ENCODE data around the gene CHML. TPM values are rescaled to one million over a fixed set of nuclear protein-coding genes. Genes with fewer than 3 reads are reported as not detected.

The CHML gene
- total and polyA plus RNA-seq, 2 of the 8 experiments (the other 6 are each of a cell fraction or from before 2014, with no cell fraction given): 11.5 to 82.4 TPM

DNA sequence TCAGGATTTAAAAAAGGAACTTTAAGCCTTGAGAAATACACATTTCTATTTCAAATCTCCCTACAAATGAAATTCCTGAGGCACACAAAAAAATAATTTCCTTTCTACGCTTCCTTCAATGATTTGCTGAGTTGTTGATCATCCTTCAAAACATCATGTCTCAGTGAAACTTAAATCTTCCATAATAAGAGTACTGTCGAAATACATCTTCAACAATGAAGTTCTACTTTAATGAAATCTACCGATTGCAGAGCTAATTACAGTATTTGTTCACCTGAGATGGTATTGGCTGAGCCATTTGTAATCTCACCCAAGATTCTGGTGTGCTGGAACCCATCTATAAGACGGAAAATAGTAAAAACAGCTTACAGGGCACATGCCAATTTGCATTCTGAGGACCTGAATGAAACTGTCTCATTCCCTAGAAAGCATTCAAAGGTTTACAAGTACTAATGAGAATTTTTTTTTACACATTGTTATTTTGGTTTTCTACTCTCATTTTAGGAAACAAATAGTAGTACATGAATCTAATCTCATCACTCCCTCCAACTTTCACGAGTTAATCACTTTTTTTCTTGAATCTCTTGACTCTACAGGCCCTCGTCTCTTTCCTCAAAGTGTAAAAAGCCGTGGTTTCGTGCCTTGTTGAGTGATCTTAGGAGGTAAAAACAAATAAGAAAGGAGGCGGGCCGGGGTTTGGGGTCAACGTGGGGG, 1.1 kb downstream of the CHML start (continued):
- TF ChIP-seq CEBPB (IDR thresholded peaks at IDR 0.05; ENCODE audit: low read depth, low read length) (no peak), TAF7 (optimal IDR thresholded peaks at IDR 0.05; ENCODE audit: borderline replicate concordance, low read depth, low read length) (no peak), CREB1 (IDR thresholded peaks at IDR 0.05) (no peak), SRF (IDR thresholded peaks at IDR 0.05; ENCODE audit: low read depth, low read length) (no peak), BACH1 (IDR thresholded peaks at IDR 0.05; ENCODE audit: low read length) (no peak), TCF12 (IDR thresholded peaks at IDR 0.05; ENCODE audit: low read depth, low read length) (no peak), KDM4A (IDR thresholded peaks at IDR 0.05; ENCODE audit: low read depth, low read length, severe bottlenecking) (no peak), MAFK (IDR thresholded peaks at IDR 0.05; ENCODE audit: low read depth, low read length) (no peak), ZNF274 (IDR thresholded peaks at IDR 0.05; ENCODE audit: borderline replicate concordance, extremely low read depth, low read length) (no peak)
- TF ChIP-seq, protein P1, sequence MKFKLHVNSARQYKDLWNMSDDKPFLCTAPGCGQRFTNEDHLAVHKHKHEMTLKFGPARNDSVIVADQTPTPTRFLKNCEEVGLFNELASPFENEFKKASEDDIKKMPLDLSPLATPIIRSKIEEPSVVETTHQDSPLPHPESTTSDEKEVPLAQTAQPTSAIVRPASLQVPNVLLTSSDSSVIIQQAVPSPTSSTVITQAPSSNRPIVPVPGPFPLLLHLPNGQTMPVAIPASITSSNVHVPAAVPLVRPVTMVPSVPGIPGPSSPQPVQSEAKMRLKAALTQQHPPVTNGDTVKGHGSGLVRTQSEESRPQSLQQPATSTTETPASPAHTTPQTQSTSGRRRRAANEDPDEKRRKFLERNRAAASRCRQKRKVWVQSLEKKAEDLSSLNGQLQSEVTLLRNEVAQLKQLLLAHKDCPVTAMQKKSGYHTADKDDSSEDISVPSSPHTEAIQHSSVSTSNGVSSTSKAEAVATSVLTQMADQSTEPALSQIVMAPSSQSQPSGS (IDR thresholded peaks at IDR 0.05; ENCODE audit: low read length): no peak

Data from H1 (cell line).